Measurements from ENCODE around the gene KLHL33.

KLHL33 gene

DNA sequence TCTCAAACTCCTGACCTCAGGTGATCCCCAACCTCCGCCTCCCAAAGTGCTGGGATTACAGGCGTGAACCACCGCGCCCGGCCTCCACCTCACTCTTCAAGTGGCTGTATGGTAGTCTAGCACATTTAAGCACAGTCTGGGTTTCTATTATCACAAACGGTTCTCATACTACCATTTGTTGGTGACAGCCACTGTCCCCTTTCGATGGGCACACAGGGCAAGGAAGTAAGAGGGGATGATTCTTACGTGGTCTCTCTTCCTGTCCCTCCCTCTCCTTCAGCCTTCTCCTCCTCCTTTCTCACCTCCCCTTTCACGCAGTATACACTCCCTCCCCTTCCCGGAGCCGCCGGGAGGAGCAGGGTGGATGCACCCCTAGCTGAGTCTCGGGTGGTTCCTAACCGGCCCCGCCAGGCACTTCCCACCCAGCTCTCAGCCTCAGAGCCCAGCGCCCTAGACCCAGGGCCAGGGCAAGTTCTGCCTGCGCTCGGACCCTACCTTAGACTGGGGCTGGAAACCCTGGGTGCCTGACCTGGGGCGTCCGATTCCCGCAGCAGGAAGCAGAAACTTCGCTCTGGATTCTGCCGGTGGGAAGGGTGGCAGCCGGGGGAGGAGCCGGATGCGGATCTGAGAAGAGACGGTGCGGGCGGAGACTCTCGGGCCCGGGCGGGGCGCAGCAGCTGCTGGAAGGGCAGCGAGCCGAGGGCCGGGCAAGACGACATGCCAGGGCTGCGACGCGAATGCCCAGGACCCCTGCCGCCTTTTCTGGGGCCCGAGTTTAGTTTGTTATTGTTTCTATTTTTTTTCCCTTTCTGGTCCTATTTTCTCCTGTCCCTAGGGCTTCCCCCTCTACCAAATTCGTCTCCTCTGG, 22.9 kb downstream of the KLHL33 start, which contains the start of gene TEP1:
TEP1 (minus strand) TSS at position 626 of the 868 bp plus-strand sequence. CDS start 5,062 bp downstream, outside the sequence.
- peaks cover 17% of the 10 kb centered on the region for H3K4me1 Mint-ChIP-seq
- peak within 1 kb of the TSS; percentile 86 to 94 (median 93) for H3K4me3 Mint-ChIP-seq
- H3K27ac Mint-ChIP-seq: peak within 1 kb of the TSS; percentile 82 to 96 (median 86)
- no peaks in the 10 kb centered on the region for H3K27me3 Mint-ChIP-seq (ENCODE audit: low read depth)
- no peaks in the 10 kb centered on the region for H3K9me3 Mint-ChIP-seq
- TF ChIP-seq, protein P1, sequence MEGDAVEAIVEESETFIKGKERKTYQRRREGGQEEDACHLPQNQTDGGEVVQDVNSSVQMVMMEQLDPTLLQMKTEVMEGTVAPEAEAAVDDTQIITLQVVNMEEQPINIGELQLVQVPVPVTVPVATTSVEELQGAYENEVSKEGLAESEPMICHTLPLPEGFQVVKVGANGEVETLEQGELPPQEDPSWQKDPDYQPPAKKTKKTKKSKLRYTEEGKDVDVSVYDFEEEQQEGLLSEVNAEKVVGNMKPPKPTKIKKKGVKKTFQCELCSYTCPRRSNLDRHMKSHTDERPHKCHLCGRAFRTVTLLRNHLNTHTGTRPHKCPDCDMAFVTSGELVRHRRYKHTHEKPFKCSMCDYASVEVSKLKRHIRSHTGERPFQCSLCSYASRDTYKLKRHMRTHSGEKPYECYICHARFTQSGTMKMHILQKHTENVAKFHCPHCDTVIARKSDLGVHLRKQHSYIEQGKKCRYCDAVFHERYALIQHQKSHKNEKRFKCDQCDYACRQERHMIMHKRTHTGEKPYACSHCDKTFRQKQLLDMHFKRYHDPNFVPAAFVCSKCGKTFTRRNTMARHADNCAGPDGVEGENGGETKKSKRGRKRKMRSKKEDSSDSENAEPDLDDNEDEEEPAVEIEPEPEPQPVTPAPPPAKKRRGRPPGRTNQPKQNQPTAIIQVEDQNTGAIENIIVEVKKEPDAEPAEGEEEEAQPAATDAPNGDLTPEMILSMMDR (IDR thresholded peaks at IDR 0.05; ENCODE audit: unreplicated experiment in 3 of 3): no peak
- H3K36me3 Mint-ChIP-seq (ENCODE audit: low read depth): no peaks in the 10 kb centered on the region

DNA sequence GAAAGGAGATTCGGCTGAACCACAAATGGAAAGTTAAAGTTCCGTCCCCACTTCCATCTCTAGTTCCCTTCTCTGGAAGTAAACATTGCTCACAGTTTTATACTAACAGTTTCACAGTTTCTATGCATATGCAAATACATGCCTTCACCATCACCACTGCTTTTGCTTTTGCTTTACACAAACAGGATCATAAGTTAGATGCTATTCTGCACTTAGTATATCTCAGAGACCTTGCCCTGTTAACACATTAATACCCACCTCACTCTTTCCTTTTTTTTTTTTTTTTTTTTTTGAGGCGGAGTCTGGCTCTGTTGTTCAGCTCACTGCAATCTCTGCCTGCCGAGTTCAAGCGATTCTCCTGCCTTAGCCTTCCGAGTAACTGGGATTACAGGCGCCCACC, 23.6 kb downstream of the KLHL33 start:
- TF ChIP-seq, protein P1 (IDR thresholded peaks at IDR 0.05; ENCODE audit: unreplicated experiment in 3 of 3): no peak
- peaks cover 3% of the 10 kb centered on the region for H3K36me3 Mint-ChIP-seq (ENCODE audit: low read depth)
- no peaks in the 10 kb centered on the region for H3K27me3 Mint-ChIP-seq (ENCODE audit: low read depth)
- peak overlapping the region; percentile 86 to 94 (median 93) for H3K4me3 Mint-ChIP-seq
- H3K9me3 Mint-ChIP-seq: no peaks in the 10 kb centered on the region
- peak overlapping the region; percentile 82 to 96 (median 86) for H3K27ac Mint-ChIP-seq
- peaks cover 17% of the 10 kb centered on the region for H3K4me1 Mint-ChIP-seq

DNA sequence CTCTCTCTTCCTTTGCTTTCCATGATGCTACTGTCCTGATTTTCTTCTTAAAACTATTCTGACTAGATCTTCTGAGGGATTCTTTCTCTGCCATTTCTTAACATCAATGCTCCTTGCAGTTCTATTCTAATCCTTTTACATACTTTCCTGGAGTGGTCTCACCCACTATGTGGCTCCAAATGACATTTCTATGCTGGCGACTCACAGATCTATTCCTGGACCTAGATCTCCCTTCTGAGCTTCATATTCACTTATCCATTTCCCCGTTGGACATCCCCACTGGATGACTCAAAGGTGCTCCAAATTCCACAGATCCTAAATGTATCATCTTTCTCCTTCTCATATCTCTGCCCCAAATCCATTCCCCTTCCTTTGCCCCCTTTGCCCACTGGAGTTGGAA, 26.7 kb downstream of the KLHL33 start:
- Mint-ChIP-seq H3K36me3 (ENCODE audit: low read depth) (peaks cover 23% of the 10 kb centered on the region), H3K9me3 (no peaks in the 10 kb centered on the region), H3K27ac (no peak overlapping the region), H3K4me3 (peak overlapping the region in 1 of 3 experiments; percentile 5), H3K4me1 (peaks cover 17% of the 10 kb centered on the region), H3K27me3 (ENCODE audit: low read depth) (no peaks in the 10 kb centered on the region)
- TF ChIP-seq, protein P1 (IDR thresholded peaks at IDR 0.05; ENCODE audit: unreplicated experiment in 3 of 3): no peak

DNA sequence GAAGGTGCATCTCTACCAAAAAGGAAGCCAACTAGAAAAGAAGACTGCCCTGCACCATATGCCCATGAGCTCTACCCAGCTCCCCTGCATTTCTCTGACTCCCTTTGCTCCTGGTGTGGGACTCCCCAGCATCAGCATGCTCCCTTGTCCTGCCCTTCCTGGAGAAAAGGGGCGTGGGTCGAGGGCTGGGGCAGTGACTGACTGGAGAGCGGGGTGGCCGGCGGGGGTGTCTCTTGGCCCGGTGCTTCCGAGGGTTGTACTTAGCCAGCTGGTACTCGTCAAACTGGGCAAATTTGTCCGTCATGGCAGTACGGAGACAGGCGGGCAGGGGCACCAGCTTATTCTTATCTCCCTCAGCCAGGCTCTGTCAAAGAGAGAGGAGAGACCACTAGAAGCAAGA, 32.4 kb downstream of the KLHL33 start:
- H3K4me1 Mint-ChIP-seq: no peaks in the 10 kb centered on the region
- H3K36me3 Mint-ChIP-seq (ENCODE audit: low read depth): peaks cover 48% of the 10 kb centered on the region
- TF ChIP-seq, protein P1 (IDR thresholded peaks at IDR 0.05; ENCODE audit: unreplicated experiment in 3 of 3): no peak
- no peaks in the 10 kb centered on the region for H3K9me3 Mint-ChIP-seq
- no peak overlapping the region for H3K27ac Mint-ChIP-seq
- no peak overlapping the region for H3K4me3 Mint-ChIP-seq
- H3K27me3 Mint-ChIP-seq (ENCODE audit: low read depth): no peaks in the 10 kb centered on the region

DNA sequence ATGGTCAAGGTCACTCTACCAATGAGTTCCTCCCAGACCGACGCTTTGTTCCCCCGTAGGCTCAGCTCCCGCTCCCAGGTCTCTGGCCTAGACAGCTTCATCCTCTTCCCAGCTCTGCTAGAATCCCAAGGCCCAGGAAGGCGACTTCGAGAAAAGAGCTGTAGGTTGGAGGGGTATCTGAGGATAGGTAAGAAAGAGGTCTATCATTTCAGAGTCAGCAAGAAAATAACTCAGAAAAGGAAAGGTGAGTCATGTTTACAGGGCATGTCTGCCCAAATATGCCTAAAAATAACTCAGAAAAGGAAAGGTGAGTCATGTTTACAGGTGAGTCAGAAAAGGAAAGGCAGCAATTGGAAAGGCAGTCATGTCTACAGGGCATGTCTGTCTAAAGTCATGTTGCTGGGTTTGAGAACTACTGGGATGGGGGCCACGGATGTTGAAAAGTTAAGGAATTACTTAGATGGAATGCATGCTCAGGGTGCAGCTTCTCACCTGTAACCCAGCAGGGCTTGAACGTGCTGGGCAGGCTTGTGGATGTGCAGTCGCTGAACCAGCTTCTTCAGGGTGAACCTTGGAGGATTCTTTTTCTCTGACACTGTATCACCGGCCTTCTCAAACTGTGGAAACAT, 34.9 kb downstream of the KLHL33 start:
- Mint-ChIP-seq H3K27ac (no peak overlapping the region), H3K4me3 (no peak overlapping the region), H3K36me3 (ENCODE audit: low read depth) (peaks cover 41% of the 10 kb centered on the region), H3K27me3 (ENCODE audit: low read depth) (no peaks in the 10 kb centered on the region), H3K9me3 (no peaks in the 10 kb centered on the region), H3K4me1 (no peaks in the 10 kb centered on the region)
- TF ChIP-seq, protein P1 (IDR thresholded peaks at IDR 0.05; ENCODE audit: unreplicated experiment in 3 of 3): no peak

All from nephron (organoid).